ENCODE data around the gene CYTH4.

DNA sequence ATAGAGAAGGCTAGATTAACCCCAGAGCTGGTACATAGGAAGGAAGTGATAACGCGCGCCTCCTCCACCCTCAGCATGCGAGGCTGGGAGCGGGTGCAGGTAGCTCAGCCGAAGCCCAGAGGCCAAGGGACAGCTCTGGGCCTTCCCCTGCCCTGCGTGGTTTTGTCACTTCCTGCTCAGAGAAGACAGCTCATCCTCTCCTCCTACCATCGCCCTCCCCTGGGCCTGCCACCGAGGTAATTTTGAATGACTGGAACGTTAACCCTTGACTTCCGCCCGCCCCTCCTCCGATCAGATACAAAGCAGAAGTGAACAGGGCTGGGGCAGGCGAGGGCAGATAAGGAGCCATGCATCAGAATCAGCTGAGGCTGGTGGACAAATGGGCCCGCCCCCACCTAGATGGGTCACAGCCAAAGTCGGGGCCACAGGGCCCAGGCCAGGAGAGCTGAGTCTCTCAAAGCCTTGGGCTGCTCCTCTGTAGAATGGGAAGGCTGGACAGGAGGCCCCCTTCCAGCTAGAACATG lies 39.9 kb upstream of the CYTH4 start:
- TF ChIP-seq, protein P1, sequence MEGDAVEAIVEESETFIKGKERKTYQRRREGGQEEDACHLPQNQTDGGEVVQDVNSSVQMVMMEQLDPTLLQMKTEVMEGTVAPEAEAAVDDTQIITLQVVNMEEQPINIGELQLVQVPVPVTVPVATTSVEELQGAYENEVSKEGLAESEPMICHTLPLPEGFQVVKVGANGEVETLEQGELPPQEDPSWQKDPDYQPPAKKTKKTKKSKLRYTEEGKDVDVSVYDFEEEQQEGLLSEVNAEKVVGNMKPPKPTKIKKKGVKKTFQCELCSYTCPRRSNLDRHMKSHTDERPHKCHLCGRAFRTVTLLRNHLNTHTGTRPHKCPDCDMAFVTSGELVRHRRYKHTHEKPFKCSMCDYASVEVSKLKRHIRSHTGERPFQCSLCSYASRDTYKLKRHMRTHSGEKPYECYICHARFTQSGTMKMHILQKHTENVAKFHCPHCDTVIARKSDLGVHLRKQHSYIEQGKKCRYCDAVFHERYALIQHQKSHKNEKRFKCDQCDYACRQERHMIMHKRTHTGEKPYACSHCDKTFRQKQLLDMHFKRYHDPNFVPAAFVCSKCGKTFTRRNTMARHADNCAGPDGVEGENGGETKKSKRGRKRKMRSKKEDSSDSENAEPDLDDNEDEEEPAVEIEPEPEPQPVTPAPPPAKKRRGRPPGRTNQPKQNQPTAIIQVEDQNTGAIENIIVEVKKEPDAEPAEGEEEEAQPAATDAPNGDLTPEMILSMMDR (IDR thresholded peaks at IDR 0.05 in 2 of 3, conservative IDR thresholded peaks at IDR 0.05 in 1 of 3; ENCODE audit: borderline replicate concordance in 1 of 3, insufficient read depth in 1 of 3, low read depth in 2 of 3, low read length in 2 of 3): no peak
- TF ChIP-seq EGR1 (IDR thresholded peaks at IDR 0.05; ENCODE audit: low read depth) (no peak), YY1 (IDR thresholded peaks at IDR 0.05; ENCODE audit: extremely low read depth, insufficient replicate concordance, low read depth, low read length) (no peak), ELF1 (IDR thresholded peaks at IDR 0.05; ENCODE audit: borderline replicate concordance, low read depth) (no peak)

Data from HCT116 (cell line).